Cardiac fibroblast (primary cell): ENCODE data around the gene FRRS1.

Experiments
- DNase-seq, 2 donors: peaks; one replicate each; pipeline versions ENCODE4 v3.0.0 to v3.0.0-alpha.2; 2010; ENCODE audit warnings: low read depth in 2 of 2
- H3K4me3 ChIP-seq, 2 donors: replicated peaks in 1 of 2; 1 replicate in 1 of 2; 2 replicates in 1 of 2; pipeline ENCODE4 v1.5.1; 2011; ENCODE audit warnings: low read depth in 2 of 2, low read length in 2 of 2, mild to moderate bottlenecking in 2 of 2, moderate library complexity in 1 of 2
- CTCF ChIP-seq: IDR thresholded peaks from one replicate; pipeline ENCODE4 v1.5.1; 2011; ENCODE audit warnings: low read depth, mild to moderate bottlenecking, low read length, inconsistent platforms

Gene FRRS1

GRCh38 chr1:99669376-99669775 is 97.1 kb downstream of the FRRS1 start:
- DNase-seq = no peak
- TF ChIP-seq CTCF = no peak
- no peak overlapping the region for H3K4me3 ChIP-seq

- TF ChIP-seq CTCF = no peak
- no peak for DNase-seq
- H3K4me3 ChIP-seq = no peak overlapping the region
These were observed 101.2 kb downstream of the FRRS1 start for GRCh38 chr1:99665212-99665611.

GRCh38 chr1:99663501-99663900 is 102.9 kb downstream of the FRRS1 start:
- DNase-seq = no peak
- TF ChIP-seq CTCF = no peak

GRCh38 chr1:99662539-99663080 is 103.8 kb downstream of the FRRS1 start:
- TF ChIP-seq CTCF = no peak
- H3K4me3 ChIP-seq = no peak overlapping the region
- DNase-seq = peak; percentile 97 to 99

More at GRCh38 chr1:99663501-99663900, 102.9 kb downstream of the FRRS1 start:
- H3K4me3 ChIP-seq = no peak overlapping the region

GRCh38 chr1:99661780-99662179 is 104.7 kb downstream of the FRRS1 start:
- no peak for TF ChIP-seq CTCF
- no peak overlapping the region for H3K4me3 ChIP-seq
- DNase-seq = peak; percentile 62 to 76

- TF ChIP-seq CTCF = no peak
- peak in 1 of 2 donors; percentile 37 for DNase-seq
- no peak overlapping the region for H3K4me3 ChIP-seq
These were observed 105.9 kb downstream of the FRRS1 start for GRCh38 chr1:99660496-99660895.

- no peak overlapping the region for H3K4me3 ChIP-seq
- no peak for TF ChIP-seq CTCF
These were observed 106.7 kb downstream of the FRRS1 start for GRCh38 chr1:99659755-99660210.

More at GRCh38 chr1:99659755-99660210, 106.7 kb downstream of the FRRS1 start:
- peak; percentile 54 to 58 for DNase-seq
